Measurements from ENCODE around the gene SAMD14.

Gene SAMD14

DNA sequence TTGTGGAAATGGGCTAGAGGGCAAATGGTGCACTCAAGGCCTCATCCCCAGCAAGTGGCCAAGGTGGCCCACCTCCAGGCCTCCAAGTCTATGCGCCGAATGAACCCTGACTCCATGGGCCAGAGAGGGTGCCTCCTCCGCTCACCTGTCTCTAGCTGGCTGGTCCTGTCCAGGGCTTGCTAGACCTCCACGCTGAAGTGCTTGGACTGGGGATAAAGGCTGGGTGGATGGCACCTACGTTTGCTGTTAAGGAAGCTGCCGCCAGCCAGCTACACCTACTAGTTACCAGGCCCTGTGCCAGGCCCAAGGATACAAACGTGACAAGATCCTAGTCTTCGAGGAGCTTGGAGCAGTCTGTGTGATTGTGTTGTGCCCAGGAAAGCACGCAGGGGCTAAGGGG lies 35.1 kb upstream of the SAMD14 start:
- DNase-seq: no peak

DNA sequence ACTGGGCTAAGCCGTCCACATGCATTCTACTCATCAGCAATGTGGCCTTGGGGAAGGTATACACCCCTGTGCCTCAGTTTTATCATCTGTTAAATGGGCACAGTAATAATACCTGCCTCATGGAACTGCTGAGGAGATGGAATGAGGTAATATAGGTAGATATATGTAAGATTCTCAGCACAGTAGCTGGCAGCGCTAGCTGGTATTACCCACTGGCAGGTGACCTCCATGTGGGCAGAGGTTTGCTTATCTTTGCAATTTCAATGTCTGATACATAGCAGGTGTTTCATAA lies 34.7 kb upstream of the SAMD14 start:
- no peak for DNase-seq

DNA sequence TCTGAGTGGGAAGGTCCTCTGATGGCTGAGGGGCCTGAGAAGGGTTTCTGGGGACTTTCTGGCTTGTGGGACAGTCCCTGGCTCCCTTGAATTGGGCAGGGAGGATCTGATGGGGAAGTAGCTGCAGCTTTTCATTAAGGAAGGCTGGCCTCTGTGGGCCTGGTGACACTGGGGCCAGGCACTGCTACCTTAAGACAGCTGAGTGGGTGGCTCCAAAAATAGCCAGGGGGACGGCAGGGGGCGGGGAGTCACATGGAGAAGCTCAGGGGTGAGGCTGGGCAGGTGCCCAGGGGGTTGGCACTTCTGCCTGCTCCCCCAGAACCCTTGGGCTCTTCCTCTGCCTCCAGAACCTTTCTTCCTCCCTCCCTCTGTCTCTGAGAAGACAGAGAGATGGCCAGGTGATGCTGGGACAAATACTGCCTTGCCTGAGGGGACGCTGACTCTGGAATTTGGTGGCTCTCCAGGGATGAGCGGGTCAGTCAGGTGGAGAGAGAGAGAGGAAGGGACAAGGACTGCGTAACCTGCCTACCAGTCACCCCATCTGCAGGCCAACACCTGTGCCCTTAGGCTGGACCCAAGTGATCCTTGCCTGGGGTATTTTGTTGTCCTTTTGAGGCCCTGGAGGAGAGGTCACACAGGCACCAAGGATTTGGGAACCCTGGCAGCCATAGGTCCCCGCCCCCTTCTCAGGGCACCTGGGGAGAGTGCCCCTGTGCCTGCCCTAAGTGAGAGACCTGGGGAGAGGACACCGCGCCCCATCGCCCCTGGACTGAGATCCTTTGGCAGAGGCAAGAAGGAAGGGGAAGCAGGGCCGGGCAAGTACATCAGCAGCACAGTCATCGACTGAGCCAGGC lies 34.1 kb upstream of the SAMD14 start:
- no peak for DNase-seq

DNA sequence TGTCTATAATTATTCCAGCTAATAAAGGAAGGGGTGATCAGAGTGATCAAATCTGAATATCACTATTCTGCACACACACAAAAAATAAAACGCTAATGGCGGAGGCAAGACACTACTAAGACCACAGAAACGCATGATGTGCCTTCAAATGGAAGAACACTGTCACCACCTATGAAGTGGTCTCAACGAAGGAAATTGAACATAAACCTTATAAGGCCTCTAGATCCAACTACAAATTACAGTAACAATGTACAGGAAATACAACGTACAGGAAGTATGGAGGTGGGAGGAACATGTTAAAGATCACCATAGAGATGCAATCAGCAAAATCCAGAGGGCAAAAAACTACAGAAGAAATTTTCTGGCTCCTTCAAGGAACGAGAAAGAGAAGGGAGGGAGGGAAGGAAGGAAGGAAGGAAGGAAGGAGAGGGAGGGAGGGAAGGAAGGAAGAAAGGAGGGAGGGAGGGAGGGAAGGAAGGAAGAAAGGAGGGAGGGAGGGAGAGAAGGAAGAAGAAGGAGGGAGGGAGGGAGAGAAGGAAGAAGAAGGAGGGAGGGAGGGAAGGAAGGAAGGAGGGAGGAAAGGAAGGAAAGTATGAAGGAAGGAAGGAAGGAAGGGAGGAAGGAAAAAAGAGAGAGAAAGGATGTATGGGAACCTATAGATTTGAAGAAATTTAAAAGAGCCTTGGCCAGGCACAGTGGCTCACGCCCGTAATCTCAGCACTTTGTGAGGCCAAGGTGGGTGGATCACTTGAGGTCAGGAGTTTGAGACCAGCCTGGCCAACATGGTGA lies 32.7 kb upstream of the SAMD14 start:
- DNase-seq: no peak

DNA sequence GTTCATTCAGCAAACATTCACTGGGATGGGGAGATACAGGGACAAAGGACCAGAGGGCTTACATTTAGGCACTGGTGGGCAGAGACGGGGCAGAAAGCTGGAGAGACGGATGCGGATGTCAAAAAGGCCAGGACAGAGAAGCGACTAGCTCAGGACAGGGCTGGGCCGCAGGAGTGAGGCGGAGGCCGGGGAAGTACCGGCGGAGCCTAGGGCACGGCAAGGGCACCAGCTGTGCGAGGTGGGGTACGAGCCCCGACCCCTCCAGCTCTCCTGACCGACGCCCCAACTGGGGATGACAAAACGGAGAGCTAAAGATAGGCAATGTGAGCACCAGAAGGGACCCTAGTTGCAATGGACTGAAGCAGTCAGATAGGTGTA lies 31.9 kb upstream of the SAMD14 start:
- no peak for DNase-seq

DNA sequence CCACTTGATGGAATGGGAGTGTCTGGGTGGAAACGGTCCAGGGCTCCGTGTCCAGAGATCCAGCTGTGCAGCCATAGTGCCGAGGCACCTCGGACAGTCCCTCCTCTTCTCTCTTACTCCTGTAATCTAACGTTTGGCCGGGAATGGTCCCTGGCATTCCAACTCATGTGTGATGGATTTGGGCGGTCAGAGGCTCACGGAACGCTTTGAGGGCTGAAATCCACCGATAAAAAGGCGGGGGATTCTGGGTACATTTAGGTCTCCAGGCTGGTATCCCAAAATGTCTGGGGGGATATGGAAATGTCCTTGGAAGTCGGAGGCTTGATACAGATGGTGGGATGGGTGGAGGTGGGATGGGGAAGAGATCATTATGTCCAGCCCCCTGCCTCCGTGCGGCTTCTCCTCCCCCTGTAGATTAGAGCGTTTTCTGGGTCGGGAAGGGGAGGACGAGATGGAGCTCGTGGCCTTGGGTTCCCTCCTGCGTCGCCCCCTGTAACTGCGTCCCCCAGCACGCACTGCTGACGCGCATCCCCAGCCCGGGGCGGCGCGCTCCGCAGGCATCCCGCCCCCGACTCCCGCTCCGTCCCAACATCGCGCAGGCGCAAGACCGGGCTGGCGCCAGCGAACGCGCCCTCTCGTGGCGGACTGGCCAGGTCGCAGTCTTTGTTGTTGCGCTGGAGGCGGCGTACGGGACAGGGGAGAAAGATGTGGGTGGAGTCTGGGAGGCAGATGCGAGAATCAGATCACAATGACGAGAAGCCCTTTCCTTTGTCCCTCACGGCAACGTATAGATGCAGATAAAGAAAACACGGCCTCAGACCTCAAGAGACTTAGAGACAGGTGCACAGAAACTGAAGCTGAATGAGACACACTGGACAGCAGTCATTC lies 31.3 kb upstream of the SAMD14 start:
- peak; percentile 98 for DNase-seq

DNA sequence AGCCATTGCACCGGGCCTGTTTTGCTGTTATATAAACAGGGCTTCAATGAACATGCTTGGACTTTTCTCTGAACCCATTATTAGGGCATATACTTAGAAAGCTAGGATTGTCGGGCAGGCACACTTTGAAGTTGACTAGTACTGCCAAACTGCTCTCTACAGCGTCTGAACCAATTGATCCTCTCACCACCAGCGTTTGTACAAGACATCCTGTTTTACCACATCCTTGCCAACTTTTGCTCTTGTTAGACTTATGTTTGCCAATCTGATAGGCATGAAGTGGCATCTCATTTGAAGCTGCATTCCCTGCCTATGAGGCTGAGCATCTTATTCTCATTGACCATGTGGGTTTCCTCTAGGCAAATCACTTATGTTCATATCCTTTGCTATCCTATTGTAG lies 27.9 kb upstream of the SAMD14 start:
- DNase-seq: no peak

DNA sequence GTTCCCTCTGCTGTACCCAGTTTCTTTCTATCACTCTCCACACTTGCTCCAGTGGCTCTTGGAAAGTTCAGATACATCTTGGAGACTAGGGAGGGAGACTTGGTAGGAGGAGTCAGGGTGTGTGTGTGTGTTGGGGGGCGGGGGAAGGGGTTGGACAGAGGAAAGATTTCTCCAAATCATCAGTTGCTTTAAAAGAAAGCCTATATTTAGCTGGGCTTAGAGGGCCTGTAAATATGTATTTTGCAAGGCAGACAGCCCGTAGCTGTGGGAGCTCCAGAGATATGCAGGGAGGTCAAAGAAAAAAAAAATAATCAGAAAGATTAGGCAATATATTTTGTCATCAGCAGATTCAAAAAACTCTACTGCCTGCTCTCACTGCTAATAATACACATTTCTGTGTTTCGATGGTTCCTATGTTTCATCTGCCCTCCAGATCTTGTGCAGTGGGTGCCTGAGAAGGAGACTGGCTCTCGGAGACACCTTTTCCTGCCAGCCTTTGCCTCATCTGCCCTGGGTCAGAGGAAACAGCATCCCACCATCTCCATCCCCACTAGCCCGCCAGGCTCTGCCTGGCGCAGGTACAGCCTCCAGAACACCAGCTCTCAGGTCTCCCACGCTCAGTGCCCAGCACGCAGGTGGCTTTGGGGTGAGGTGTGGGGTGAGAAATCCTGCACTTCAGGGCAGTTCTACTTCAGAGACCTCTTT lies 25.3 kb upstream of the SAMD14 start:
- no peak for DNase-seq

DNA sequence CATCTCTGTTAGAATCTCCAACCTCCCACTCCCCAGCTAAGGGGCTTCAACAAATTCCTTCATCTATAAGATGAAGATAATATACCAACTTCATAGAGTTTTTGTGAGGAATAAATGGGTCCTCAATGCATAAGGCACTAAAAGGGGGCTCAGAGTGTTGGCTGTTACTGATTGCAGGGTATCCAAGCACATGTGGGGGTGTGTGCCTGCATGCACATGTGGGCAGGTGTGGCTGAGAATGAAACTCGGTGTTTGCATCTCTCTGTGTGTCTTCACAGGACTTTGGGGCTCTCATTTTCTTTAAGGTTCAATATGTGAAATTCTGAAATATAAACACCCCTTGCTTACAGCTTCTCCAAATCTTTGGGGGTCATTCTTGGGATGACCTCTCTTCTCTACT lies 24.6 kb upstream of the SAMD14 start:
- DNase-seq: no peak

DNA sequence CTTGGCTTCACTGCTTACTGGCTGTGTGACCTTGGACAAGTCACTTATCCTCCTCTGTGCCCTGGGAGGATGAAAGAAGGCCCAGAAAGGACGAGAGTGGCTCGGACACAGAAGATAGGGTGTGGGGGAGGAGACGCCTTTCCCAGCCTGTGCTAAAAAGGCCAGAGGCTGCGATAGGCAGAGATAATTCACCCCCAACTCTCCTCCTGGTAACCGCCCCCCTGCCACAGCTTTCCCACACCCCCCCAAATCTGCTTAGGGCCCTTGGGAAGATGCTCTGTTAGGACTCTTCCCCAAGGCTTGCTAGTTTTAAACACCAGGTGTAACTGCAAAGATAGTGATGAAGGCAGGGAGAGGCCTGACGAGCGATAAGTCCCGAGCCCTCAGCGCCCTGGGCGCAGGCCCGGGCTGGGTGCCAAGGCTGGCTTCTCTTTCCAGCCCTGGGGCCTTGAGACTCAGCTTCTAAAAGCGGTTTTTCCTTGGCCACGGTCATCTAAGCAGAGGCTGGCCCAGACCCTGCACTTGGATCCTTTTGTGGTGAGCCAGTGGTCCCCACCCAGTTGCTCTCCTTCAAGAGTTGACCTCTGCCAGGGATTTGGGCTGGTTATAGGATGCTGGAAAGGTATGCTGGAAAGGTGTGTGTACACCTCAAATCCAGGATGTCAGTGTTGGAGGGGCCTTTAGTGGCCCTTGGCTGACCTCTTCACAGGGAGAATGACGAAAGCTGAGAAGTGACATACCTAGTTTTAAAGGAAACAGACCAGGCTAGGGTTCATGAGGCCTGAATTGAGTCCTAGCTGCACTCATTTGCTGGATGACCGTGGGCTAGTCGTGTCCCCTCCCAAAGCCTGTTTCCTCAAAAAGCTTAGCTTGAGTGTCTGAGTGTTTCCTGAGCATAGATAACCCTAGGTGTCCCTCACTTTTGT lies 24.0 kb upstream of the SAMD14 start:
- DNase-seq: no peak

DNA sequence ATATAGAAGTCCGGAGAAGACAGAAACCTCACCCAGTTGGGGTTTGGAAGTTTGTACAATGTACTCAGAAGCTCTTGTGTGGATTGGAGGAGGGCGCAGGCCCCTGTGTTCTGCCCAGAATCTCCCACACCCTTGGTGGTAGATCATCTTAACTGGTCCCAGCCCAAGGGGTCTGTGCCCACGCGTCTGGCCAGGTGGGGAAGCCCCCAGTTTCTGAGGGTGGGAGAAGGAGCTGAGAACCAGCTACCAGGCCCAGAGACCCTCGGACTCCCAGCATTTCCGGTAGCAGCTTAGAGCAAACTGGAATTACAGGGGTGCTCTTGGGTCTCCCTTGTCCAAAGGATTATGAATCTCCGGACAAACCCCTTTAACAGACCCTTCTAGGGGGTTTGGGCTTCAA lies 22.8 kb upstream of the SAMD14 start:
- no peak for DNase-seq

DNA sequence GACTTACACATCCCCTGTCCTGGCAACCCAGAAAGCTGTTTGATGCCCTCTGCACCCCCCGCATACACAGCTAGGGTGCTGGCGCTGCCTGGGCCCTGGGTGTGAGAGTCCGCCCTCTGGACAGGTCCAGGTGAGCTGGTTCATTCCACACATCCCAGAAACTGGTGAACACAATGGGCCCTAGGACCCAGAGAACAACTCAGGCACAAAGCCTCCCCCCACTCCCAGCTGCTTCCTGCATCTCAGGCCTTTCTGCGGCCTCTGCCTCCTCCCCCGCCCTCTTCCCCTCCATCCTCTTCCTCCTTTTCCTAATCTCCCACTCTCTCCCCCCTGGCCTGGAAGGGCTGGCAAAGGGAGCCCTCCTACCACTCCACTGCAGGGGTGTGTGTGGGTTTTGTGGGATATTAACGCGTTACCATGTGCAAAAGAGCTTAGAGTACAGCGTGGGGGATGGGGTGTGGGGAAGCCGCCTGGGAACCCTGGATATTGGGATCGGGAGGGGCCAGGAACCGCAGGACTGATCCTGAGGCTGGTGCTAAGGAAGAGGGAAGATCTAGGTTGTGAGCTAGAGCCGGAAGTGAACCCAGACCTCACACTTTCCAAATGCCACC lies 22.1 kb upstream of the SAMD14 start:
- DNase-seq: peak; percentile 91

DNA sequence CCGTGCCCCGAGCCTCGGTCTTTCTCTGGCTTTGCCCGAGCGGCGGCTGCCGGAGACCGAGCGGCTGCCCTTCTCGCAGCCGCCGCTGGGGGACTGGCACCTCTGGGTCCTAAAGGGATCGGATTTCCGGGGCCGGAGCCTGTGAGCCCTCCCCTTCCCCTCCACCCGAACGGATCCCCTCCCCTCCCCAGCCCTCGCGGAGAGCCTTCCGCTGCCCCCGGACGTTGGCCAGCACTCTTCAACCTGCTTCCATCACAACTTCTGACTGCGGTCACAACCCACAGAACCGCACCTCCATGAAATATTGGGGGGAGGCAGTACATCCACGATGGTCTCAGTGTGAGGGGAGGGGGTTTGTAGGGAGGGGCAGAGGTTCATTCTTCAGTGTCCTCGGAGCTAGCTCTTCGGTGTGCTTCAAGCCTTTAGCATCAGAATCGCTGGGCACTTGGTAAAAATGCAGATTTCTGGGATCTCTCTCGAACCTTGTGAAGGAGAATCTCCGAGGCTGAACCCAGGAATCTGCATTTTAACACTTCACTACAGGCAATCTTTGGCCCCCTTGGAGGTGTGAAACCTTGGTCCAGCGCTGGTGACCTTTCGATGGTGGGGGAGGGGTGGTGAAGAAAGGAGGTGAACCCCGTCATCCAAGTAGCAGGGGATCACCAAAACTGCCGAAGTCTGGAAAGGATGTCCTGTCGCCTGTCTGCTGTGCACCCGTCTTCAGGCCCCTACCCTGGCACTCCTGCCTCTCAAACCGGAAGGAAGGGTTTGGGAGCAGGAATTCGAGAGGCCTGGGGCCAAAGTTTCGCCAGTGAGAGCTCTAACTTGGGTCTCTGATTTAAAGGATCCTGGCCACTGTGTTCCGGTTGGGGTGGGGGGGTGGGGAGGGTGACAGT lies 21.3 kb upstream of the SAMD14 start:
- DNase-seq: peak; percentile 93

DNA sequence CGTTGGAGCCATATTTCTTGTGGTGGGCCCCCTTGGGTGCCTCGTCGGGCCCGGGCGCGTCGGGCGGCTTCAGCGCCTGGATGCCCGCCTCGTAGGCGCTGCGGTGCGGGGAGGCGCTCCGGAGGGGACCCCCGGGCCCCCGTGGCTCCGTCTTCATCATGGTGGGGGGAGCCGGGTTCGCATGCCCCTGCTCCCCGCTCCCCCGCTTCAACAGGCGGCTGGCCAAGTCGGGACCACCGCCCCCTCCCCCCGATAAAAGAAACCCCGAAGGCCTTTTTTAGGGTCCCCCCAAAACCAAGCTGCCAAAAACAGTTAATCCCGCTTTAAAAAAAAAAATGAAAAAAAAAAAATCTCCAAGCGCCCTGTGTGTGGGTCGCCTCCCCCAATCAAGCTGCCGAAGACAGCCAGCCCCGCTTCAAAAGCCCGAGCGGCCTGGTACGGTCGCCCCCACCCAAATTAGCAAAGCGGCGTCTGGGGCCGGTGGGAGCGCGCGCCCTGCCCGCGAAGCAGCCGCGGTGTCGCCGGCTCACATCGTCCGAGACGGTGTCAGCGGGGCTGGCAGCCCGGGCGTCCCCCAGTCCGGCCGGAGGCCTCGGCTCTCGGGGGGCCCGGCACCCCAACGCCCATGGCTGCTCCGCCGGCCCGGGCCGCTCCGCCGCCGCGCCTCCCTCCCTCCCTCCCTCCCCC lies 20.5 kb upstream of the SAMD14 start, which contains the start of gene PPP1R9B:
Gene PPP1R9B, minus strand, starts transcription at position 324 of the 687 bp plus-strand sequence. Its CDS starts 164 bp downstream, at position 160.
- no peak for DNase-seq

DNA sequence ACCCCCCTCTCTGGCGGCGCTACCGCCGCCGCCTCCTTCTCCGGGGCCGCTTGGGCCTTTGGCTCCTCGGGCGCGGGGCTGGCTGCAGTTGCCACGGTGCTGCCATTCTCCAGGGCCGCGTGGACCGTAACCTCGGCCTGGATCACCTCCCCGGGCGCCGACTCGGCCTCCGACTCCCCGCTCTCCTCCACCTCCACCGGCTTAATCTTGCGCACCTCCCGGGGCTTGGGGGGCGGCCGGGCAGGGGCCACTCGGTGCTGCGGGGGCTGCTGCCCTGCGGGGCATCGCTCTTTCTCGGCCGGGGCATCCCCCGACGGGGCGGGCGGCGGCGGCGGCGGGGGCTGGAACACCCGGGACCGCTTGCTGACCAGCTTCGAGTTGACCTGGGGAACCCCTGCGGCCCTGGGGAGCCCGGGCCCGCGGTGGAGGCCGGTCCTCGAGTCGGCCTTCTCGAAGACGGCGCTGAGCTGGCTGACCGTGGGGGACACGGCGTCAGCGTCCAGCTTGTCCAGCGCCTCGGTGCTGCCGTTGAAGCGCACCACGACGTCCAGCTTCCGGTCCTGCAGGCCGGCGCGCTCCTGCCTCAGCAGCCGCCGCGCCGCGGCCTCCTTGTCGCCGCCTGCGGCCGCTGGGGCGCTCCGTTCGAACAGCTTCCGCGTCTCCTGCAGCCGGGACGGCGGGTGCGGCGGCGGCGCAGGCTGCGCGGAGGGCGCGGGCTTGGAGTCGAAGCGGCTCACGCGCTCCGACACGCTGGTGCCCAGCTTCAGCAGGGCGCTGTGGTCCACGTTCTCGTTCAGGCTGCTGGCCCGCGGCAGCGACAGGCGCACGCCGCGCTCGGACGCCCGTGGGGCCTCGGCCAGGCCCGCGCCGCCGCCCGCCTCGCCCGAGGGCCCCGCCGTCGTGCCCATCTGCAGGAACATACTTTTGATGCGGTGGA lies 19.7 kb upstream of the SAMD14 start:
- DNase-seq: no peak

DNA sequence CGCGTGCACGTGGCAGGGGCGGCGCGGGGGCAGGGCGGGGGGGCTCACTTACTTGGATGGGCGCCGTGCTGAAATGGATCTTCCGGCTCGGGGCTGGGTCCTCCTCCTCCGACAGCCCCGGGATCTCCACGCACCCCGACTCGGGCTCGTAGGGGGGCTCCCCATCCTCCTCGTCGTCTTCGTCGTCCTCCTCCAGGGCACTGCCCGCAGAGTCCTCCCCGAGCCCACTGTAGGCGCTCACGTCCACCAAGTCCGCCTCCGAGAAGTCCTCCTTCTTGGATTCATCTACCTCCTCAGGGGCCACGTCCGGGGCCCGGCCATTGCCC lies 19.1 kb upstream of the SAMD14 start:
- DNase-seq: no peak

DNA sequence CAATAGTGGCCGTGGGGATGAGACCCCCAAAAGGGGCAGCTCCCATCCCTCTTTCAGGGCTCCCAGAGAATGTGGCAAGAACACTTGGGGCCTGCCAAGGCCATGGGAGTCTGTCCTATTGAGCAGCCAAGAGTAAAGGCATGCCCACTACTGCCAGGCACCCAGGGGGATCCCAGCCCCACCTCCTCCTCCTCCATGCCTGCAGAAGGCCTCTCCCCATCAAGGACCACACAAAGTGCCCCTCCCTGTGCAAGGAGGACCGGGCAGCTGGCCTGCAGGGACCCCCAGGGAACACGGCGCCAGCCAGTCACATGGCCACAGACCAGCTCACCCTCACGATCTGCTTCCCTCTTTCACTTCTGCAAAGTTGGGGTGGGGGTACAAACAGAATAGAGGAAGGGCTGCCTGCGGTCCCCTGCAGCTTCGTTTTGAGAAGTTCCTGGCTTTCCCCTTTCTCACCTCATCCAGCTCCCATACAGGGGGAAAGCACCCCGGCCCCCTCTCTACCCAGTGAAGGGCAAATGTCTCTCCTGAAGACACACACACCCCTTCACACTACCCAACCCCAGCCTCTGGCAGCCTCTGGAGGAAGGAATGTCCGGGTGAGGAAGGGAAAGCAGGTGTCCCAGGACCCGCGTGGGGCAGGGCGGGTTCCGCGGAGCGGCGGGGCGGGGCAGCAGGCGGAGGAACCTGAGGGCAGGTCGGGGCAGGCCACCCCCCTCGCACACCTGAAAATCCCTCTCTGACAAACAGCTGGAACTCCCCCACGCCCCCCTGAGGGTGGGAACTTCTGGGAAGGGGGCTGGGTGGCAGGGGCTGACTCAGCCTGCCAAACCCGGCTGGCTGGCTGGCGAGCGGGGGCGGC lies 18.5 kb upstream of the SAMD14 start:
- peak; percentile 82 for DNase-seq
